GM21528 (cell line): ENCODE results near the gene NCKAP5.

Experiments used
- ATAC-seq: cut with Tn5 transposase; IDR thresholded peaks from one replicate; pipeline ENCODE4 v1.9.1; 2021; ENCODE audit warnings: mild to moderate bottlenecking, moderate library complexity; ENCODE audit not compliant: unreplicated experiment, low FRiP score

Gene NCKAP5

DNA sequence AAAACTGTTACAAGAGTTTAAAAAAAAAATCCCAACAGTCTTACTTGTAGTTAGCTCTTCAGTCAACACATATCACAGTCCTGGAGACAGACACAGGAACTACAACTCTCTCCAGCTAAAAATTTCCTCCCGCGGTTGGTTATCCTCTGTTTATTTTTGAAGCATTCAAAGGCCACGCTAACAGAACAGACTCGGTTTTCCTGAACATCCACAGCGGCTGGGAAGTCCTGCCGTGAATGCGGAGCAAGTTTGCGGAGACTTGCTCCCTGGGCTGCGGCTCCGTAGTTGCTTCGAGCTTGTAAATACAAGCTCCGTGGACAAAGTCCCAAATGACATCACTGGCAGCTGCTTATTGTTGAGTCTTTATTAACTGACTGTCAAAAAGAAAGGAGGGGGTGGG lies at the start of gene NCKAP5:
Gene NCKAP5 (minus strand): TSS at position 292 of the 400 bp plus-strand sequence. CDS start 50,937 bp downstream, outside the sequence.
- ATAC-seq = no peak

DNA sequence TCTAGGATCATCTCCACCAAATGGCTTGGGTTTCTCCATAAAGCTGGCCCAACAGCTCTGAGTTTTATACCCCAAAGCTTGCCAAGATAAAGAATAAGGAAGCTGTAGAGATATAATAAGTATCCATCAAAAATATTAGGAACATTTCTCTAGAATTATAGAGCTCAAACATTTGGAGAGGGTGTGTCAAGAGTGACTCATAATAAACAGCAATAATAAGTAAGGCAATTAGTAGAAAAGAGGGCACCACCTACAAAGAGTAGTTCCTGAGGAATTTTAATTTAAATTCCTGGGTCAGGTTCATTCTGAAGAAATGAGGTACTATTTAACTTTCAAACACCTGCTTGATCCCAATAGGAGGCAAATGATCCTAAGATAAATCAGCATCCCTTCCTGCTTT lies 41.4 kb upstream of the NCKAP5 start:
- ATAC-seq = no peak

DNA sequence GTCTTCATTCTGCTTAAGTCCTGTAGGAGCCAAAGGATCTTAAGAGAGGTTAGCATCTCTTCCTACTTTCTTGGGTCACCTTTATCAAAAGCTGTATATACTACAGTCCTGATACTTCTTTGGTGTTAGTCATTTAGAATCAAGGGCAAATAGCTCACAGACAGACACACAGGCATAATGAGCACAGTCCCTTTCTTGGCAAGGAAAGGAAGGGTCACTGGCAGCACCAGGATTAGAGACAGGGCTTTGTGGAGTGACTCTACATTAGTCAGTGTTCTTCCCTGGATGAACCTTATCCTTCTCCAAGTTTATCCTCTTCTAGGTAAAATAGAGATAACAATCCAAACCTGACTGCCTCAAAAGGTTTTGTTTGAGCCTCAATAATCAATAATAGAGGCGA lies 40.0 kb upstream of the NCKAP5 start:
- no peak for ATAC-seq

DNA sequence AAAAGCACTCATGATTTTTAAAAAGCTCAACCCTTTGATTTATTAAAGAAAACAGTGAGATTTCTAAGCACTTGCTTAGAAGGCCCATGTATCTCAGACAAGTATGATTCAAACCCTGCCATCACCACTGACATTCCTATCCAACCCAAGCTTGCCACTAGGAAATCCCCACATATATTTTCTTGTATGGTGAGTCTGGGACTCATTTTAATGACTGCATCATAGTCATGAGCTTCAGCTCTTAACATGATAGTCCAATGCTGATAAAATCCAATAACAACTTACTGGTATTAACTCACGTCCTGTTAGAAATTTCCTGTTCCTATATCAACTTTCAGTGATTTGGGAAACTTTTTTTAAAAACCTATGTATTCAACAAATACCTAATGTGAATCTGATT lies 39.4 kb upstream of the NCKAP5 start:
- no peak for ATAC-seq

DNA sequence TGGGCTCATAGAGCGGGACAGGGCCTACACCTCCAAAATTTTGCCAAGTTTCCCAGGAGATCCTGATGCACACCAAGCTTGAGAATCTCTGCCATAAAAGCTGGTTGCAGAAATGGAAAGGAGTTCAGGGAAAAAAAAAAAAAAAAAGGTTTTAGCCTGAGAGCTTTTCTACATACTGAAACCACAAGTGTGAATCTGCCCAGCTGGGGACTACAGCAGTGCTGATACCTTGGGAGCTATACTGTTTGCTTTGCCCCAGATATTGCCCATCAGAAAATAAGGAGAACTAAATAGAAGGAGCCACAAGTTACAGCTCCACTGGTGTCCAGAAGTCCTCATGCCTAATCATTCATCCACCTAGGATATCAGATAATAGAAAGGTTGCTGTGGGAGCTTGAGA lies 38.4 kb upstream of the NCKAP5 start:
- ATAC-seq = no peak

DNA sequence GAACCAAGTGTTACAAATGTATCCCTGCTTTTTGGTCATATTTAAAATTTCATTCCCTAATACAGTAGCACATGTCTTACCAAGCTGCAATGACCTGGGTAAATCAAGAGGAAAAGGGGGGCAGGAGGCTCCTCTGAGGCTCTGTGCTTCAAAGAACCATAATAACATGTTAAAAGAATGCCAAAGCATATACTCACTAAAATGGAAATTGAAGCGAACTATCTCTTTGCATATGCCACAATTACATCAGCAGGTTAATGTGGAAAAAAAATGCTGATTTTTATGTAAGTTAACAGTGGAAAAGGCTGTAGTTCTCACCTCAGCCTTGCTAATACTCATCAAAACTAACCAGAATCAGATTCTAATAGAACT lies 37.5 kb upstream of the NCKAP5 start:
- ATAC-seq = no peak

DNA sequence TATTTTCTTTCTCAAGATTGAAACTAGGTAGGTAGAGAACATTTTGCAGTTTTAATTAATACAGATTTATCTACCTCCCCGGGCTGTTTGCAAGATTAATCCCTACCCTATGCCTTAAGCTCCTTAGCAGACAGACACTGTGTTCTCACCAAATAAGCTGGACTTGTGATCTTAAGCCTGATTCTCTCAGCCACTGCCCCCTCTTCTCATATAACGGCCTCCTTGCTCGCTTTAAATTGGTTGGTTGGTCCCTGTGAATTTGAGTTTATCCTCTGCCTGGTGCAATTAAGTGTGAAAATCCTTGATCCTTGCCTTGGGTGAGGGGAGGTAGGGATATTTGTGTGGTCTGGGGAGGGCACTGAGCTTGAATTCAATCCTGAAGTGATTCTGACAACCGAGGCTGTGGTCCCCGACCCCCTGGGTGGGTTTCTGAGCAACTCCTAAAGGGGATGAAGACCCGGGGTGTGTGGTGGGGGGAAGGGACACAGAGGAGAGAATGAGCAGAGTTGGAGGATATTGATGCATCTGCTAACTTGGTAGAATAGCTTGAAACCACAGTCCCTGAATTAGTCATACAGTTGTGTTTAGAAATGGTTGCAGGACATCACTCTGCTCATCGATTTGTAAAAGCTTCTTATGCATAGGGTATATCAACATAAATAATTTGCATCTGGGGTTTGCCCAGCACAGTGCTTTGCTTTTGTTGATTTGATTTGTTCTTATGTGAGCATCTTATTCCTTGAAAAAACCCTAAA lies 36.9 kb upstream of the NCKAP5 start:
- no peak for ATAC-seq

DNA sequence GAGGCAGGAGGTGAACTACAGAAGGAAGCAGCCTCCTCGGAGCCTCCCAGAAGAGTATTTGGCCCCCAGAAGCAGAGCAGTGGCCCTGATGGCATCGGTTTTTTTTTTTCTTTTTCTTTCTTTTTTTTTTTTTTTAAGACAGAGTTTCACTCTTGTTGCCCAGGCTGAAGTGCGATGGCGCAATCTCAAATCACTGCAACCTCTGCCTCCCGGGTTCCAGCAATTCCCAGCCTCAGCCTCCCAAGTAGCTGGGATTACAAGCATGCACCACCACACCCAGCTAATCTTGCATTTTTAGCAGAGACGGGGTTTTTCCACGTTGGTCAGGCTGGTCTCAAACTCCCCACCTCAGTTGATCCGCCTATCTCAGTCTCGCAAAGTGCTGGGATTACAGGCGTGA lies 34.8 kb upstream of the NCKAP5 start:
- no peak for ATAC-seq

DNA sequence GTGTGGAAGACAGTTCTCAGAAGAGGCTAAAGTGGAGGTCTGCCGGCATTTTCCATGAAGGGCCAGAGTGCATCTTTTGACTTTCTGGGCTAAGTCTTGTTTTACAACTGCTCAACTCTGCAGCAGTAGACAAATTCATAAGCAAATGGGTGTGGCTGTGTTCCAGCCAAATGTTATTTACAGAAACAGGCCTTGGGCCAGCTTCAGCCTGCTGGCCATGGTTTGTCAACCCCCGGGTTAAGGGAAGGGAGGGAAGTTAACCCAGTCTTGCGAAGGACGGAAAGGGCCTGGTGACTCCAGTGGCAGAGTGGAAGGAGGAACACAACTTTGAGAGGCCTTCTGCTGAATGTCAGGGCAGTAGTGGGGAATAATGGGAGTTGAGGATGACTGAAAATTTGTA lies 34.3 kb upstream of the NCKAP5 start:
- no peak for ATAC-seq

DNA sequence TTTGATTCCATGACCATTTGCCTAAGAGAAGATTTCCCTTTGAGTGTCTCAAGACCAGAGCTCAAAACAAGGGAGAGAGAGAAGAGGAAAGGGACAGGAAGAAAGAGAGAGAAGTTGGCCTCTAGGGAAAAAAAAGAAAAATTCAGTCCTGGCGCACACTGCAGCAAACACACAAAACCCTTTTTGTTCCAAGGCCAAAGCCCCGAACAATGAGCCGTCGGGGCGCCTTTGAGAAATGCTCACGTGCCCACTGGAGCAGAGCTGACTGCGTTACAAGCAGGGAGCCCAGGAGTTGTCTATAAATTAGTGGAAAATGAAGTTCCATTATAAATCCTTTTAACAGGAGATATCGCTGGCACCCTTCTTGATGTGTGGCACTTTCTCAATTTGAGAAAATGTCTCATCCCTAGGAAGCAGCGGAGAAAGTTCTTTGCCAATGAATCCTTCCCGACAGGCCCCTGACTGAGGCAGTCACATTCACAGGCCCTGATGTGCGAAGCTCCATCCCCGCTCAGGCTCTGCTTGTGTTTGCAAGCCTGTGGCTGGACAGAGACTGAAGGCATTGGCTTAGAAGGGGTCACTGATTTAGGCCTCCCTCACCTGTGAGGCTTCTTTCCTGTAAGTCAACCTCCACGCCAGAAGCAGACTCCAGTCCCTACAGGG lies 32.1 kb upstream of the NCKAP5 start:
- ATAC-seq = no peak

DNA sequence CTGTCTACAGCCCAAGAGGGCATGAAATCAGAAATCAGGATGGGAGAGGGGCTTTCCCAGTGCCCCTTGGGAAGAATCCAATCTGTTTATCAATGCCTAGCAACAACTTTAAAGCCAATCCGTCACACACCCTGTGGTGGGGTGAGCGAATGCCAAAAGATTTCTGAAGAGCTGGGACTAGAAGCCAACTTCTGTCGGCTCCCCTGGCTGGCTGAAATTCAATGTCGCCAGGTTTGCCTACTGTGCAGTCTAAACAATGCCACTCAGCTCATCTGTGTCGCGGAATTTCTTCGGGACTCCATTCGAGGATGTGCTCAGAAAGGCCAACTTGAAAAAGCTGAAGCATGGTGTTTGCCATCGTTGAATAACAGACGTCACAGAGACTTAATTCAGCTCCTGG lies 31.5 kb upstream of the NCKAP5 start:
- ATAC-seq = no peak

DNA sequence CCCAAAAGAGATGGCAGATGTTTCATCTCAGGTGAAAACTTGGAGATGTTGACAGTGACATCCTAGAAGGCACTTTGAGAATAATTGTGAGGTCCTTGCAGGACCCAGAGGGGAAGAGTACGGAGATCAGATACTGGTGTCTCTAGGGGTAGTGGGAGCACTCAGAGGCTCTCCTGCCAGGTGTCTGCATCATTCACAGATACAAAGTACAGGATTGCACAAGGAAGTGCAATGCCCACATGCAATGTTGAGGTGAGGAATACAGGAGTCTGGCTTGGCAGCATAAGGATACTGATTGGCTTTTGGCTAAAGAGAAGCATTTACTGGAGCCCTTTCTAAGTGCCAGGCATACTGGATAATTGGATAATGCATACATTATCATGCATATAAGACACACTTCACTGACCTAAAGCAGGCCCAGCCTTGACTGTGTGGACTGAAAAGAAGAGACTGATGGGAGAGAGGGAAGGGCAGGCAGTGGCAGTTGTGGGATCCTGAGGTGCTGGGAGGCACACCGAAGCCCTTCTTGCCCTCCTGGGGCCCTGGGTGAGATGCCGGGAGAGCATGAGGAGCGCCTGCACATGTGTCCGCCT lies 31.0 kb upstream of the NCKAP5 start:
- no peak for ATAC-seq

DNA sequence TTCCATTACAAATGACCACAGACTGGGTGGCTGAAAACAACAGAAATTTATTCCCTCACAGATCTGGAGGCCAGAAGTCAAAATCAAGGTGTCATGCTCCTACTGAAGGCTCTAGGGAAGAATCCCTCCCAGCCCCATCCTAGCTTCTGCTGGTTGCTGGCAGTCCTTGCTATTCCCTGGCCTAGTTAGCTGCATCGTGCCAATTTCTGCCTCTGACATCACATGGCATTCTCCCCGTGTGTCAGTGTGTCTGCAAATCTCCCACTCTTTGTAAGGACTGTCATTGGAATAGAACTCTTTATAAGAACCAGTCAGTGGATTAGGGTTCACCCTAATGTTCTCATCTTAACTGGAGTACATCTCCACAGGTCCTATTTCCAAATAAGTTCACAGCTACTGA lies 30.5 kb upstream of the NCKAP5 start:
- no peak for ATAC-seq

DNA sequence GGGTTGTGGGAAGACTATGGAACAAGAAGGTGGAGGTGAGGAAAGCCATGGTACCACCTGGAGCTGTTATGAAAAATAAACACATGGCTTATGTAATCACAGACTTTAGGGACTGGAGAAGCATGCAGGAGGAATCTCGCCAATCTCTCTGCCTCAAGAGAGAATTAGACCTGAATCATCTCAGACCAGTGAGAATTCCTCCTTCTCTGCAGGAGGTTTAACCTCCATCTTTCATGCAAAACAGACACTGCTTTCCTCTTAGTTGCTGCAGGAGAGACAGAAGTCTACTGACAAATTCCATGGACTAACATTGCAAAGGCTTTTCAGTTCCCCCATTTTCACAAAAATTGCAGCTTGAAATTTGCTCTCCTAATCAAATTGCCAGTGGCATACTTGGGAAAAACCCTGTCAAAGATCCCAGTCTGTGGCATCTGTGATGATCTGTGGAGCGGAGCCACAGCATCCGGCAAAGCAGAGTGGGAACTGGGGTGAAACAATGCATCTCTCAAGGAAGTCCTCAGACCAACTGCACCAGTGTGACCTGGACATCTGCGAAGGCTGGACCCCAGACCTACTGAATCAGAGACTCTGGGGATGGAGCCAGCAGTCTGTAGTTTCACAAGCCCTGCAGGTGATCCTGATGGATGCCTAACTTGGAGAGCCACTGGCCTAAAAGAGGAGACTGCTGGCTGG lies 28.6 kb upstream of the NCKAP5 start:
- no peak for ATAC-seq

DNA sequence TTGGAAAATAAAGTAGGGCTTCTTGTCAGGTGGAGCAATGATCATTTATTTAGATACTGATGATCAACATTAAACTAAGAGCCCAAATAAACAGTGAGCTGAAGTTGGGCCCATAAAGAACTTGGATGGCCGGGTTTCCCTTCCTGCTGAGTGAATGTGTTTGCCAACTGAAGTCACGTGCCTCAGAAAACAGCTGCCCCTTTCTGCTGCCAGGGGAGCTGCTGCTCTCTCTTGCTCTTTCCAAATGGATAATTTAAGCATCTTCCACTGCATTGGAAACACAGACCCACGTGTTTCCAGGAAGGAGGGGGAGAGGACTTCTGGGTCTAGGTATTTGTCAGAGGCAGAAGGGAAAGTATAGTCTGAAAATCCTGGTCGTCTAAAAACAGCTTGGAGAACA lies 22.9 kb upstream of the NCKAP5 start:
- no peak for ATAC-seq

DNA sequence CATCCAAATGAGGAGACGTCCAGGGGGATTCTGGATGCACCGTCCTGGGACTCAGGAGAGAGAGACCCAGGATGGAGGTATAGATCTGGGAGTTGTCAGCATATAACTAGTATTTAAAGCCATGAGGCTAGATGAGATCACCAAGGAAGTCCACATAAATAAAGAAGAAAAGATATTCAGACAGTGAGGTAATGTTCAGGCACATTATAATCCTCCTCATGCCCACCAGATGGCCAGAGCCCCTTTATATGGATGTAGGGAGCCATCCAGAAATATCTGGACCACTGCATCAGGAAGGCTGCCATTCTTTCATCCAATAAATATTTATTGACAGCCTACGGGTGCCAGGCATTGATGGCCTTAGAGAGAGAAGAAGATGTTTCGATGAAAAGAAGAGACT lies 21.2 kb upstream of the NCKAP5 start:
- ATAC-seq = no peak

DNA sequence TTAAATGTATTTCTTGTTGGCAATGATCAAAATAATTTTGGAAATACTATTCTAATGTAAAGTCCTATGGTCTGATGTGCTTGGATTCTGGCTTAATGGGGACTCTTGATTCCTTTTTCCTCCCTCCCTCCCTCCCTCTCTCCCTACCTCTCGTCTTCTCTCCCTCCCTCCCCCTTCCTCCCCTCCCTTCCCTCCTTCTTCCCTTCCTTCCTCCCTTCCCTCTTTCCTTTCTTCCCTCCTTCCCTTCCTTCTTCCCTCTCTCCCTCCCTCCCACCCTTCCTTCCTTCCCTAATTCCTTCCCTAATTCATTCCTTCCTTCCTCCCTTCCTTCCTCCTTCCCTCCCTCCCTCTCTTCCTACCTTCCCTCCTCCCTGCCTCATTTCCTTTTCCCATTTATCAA lies 19.9 kb upstream of the NCKAP5 start:
- no peak for ATAC-seq

DNA sequence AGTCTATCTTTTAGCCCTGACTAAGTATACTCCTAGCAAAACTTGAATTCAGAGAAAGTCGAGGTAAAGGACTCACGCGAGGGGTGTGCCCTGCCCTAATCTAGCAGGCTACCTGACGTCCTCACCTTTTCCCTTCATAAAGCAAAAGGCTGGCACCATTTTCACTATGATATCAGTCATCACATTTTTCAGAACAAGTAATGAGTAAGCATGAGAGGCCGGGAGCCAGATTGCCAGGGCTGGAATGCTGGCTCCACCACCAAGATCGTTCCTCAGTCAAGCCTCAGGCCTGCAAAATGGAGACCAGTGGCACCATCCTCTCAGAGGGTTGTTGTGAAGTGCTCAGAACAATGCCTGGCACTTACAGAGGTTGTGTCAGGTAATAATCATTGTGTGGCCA lies 18.7 kb upstream of the NCKAP5 start:
- no peak for ATAC-seq

DNA sequence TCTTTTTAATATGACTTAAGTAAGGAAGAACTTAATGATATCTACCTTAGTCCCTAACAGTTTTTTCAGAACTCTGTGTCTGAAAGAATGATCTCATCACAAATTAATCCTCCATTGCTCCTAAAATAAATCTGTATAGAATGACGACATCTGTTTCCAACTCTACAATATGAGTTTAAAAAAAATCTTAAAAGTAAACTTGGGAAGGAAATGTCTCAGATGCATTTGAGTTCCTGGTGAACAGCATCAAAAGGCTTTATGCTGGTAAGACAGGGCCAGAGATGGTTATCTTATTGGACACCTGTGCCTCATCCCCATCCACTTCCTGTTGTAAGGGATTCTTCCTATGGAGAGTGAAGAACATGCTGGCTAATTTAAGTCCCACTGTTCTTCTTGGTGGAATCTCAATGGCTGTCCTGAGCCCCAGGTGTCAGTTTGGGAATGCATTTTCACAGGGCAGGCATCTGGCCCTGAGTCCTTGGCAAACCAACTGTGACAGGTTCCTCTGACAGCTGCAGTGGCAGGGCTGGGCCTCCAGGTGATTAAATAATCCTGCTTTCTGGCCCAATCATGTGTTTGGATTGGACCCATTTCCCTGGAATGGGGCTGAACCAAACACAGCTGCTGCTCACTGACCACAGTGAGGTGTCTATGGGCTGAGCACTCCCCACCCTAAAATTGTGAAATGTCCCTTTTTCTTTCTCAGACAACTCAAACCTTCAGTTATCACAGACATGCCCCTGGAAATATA lies 12.9 kb upstream of the NCKAP5 start:
- no peak for ATAC-seq

DNA sequence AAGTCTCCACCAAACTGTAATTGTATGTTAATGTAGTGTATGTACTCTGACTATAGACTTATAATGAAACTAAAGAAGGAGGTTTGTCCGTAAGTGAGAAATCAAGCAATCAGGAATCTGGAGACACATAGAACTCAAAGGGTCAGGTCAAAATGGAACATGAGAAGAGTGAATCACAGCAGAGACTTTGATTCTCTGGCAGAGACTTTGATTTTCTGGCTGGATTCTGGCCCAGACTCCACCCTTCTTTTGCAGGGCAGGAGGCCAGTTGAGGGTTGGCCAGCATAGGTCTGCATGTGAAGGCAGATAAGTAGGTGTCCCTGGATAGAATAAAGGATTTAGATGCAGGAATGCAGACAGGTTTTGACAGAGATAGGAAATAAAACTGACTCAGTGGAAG lies 11.0 kb upstream of the NCKAP5 start:
- no peak for ATAC-seq

DNA sequence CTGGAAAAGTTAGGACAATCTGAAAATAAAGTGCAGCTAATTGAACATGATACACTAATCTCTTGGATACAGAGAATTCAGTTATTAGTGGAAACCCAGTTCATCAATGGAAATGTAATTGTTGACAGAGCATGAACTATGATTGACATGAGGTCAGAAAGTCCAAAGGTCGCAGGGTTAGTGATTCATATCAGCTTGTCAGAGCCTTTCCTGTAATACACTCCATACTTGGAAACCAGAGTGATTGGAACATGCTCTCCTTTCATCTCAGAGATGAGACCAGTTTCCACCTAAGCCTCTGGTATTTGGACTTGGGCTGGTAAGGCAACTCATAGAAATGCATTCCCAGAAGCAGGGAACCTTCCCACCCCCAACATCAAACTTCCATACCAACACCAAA lies 8.5 kb upstream of the NCKAP5 start:
- ATAC-seq = no peak
